CD8-positive, alpha-beta memory T cell (primary cell): ENCODE measurements around the gene TMEM53. TPM values are rescaled to one million over a fixed set of nuclear protein-coding genes. Genes with fewer than 3 reads are reported as not detected.

Experiments used
- CTCF ChIA-PET: fragments of 350-600 bp; sonication (Branson Sonifier 250); formaldehyde crosslinking; loops from one replicate; lab custom pipeline; 2021; ENCODE audit warnings: antibody characterized with exemption; lab: Charles Lee
- POLR2A ChIA-PET: fragments of 350-600 bp; sonication (Branson Sonifier 250); formaldehyde crosslinking; loops from one replicate; lab custom pipeline; 2021; ENCODE audit warnings: antibody characterized with exemption; lab: Charles Lee
- DNase-seq, 5 donors: peaks; one replicate each; pipeline versions ENCODE4 v3.0.0 to v3.0.0-alpha.2; 2020 to 2022; ENCODE audit warnings: mixed read lengths in 1 of 5
- H3K27ac ChIP-seq: one replicate; pipeline ENCODE4 v1.7.0; 2013; ENCODE audit warnings: low read depth, mild to moderate bottlenecking, low read length, moderate library complexity
- H3K27me3 ChIP-seq: 2 replicates; pipeline ENCODE4 v1.7.0; 2013; ENCODE audit warnings: low read length, mild to moderate bottlenecking; ENCODE audit not compliant: insufficient read depth, poor library complexity, severe bottlenecking
- H3K36me3 ChIP-seq: 2 replicates; pipeline ENCODE4 v1.7.0; 2013; ENCODE audit warnings: mild to moderate bottlenecking, low read length, moderate library complexity; ENCODE audit not compliant: insufficient read depth
- H3K4me1 ChIP-seq: 2 replicates; pipeline ENCODE4 v1.7.0; 2013; ENCODE audit warnings: mild to moderate bottlenecking, low read length, moderate library complexity; ENCODE audit not compliant: insufficient read depth
- H3K4me3 ChIP-seq: 2 replicates; pipeline ENCODE4 v1.7.0; 2013; ENCODE audit warnings: mild to moderate bottlenecking, low read length
- H3K9me3 ChIP-seq: 2 replicates; pipeline ENCODE4 v1.7.0; 2013; ENCODE audit warnings: mild to moderate bottlenecking, low read length
- H3K27ac Mint-ChIP-seq, 8 donors: one replicate each; pipeline ENCODE4 v1.8.0; 2020 to 2021; ENCODE audit warnings: mixed read lengths in 8 of 8, mild to moderate bottlenecking in 6 of 8, inconsistent platforms in 3 of 8, moderate library complexity in 3 of 8
- H3K27me3 Mint-ChIP-seq, 2 donors: one replicate each; pipeline ENCODE4 v1.8.0; 2020 to 2021; ENCODE audit warnings: mixed read lengths in 2 of 2, mild to moderate bottlenecking in 1 of 2, moderate library complexity in 1 of 2
- H3K36me3 Mint-ChIP-seq, 3 donors: one replicate each; pipeline ENCODE4 v1.8.0; 2020 to 2021; ENCODE audit warnings: mixed read lengths in 3 of 3, inconsistent platforms in 1 of 3, mild to moderate bottlenecking in 1 of 3
- H3K4me1 Mint-ChIP-seq, 3 donors: one replicate each; pipeline ENCODE4 v1.8.0; 2020 to 2021; ENCODE audit warnings: mixed read lengths in 3 of 3, inconsistent platforms in 1 of 3, mild to moderate bottlenecking in 1 of 3
- H3K4me3 Mint-ChIP-seq, 7 donors: one replicate each; pipeline ENCODE4 v1.8.0; 2020 to 2021; ENCODE audit warnings: mixed read lengths in 7 of 7, mild to moderate bottlenecking in 6 of 7, moderate library complexity in 4 of 7, inconsistent platforms in 2 of 7
- H3K9me3 Mint-ChIP-seq, 5 donors: one replicate each; pipeline ENCODE4 v1.8.0; 2020 to 2022; ENCODE audit warnings: mixed read lengths in 5 of 5, mild to moderate bottlenecking in 3 of 5, moderate library complexity in 2 of 5, inconsistent platforms in 1 of 5
- polyA plus RNA-seq: library from polyadenylated mRNA; unstranded; fragments of 300-500 nt; fragmentation: Illumina TruSeq; gene quantifications from one replicate; pipeline ENCODE4 v1.2.3, GENCODE V29; 2021
- total RNA-seq, 2 experiments: library from RNA; stranded (reverse); gene quantifications; one replicate each; pipeline ENCODE4 v1.2.3, GENCODE V29; 2021

Gene TMEM53
- total RNA-seq (1 to 10 TPM; 2.3 to 2.5 TPM), polyA plus RNA-seq (7.1 TPM)

DNA sequence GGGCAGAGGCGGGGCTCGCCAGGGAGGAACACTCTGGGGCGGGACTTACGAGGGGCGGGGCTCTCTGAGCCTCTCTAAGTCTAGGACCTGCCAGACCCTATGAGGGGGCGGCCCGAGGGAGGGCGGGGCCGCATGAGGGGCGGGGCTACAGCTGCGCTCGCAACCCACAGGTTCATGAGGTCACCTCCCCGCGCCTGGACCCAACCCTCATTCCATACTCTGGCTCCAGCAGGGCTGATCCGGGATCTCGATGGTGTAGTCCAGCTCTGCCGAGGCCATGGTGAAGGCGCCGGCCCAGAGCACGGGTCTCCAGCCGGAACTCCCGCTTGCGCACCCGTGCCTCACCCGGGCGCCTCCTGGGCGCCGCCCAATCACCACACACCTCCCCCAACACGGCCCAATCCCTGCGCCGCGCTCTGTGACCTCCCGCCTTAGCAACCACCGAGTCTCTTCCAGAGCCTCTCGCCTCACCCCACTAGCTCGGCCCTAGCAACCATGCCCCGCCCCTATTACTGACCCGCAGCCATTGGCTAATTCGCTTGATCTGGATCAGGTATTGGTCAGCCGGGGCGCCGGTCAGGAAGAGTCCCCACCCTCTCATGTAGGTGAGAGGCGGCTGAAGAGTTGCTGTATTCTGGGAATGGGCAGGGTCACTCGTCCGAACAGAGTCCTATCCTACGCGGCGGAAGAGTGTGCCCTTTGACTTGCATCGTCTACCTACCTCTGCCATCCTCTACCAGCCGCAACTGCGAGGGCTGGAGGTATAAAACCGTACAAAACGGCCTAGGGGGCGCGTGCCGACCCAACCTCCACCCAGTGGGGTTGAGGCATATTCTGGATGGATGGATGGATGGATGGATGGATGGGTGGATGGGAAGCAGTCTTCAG lies at the start of gene TMEM53, which contains the start of gene ARMH1:
TMEM53 (minus strand) TSS at position 369 of the 888 bp plus-strand sequence; CDS start at position 279, 90 bp downstream.
ARMH1 (plus strand) TSS at position 602 of the 888 bp plus-strand sequence. CDS start 14,984 bp downstream, outside the sequence.
- Histone ChIP-seq H3K9me3 (no peaks in the 10 kb centered on the region), H3K4me3 (peak within 1 kb of the TSS; percentile 90), H3K27ac (peak within 1 kb of the TSS; percentile 93), H3K36me3 (no peaks in the 10 kb centered on the region), H3K4me1 (peaks cover 13% of the 10 kb centered on the region), H3K27me3 (no peaks in the 10 kb centered on the region)
- Mint-ChIP-seq H3K4me1 (peaks cover 17 to 26% (median 25%) of the 10 kb centered on the region in 3 donors), H3K27ac (peak within 1 kb of the TSS; percentile 82 to 98 (median 92)), H3K27me3 (no peaks in the 10 kb centered on the region), H3K9me3 (no peaks in the 10 kb centered on the region), H3K4me3 (peak within 1 kb of the TSS; percentile 83 to 96 (median 90)), H3K36me3 (peaks cover 0 to 4% (median 0%) of the 10 kb centered on the region in 3 donors)
- CTCF ChIA-PET = interaction anchor here (1.0 to 4.9 kb wide), 7 partner anchors 11 to 819 kb away, joined by 3 to 33 read pairs (median 5); no protein-coding TSS in a partner anchor
- peak; percentile 95 to 97 (median 96) for DNase-seq
- POLR2A ChIA-PET = interaction anchor here (0.6 to 2.5 kb wide), 7 partner anchors 10 to 1024 kb away, joined by 3 to 19 read pairs (median 5); partner anchors contain the start of genes KDM4A and NASP

DNA sequence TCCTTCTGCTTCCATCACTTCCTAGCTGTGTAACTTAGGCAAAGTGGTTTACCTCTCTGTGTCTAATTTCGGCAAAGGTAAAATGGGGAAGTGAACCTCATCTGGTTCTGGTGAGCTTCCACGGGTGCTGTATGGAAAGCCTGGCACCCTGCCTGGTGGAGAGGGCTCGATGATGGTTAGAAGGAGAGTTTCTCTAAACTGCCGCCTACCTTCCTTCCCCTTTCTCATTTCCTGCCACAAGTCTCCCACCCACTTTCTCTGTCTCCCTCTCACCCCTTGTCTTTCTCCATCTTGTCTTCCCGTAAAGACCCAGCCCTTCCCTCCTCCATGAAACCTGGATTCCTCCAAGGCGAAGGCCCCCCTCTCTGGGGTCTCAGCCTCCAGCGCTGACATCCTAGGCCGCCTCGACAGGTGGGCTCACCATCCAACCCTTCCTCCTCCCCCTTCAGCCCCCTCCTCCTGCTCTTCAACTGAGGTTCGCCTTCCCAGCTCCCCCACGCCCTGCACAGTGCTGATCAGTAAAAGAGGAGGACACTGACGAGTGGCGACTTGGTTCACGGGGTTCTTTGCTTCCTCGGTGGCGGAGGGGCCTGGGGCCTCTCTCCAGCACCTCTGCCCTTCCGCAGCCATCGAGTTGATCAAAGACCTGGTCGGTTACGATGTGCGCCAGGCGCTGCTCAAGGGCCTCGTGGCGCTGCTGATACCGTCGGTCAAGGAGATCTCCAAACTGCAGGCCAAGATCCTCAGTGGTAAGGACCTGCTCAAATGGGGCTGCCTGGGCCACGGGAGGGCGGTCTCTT lies 49.4 kb upstream of the TMEM53 start:
- Histone ChIP-seq H3K27ac (no peak overlapping the region), H3K4me1 (peaks cover 48% of the 10 kb centered on the region), H3K9me3 (no peaks in the 10 kb centered on the region), H3K4me3 (peak overlapping the region; percentile 39), H3K36me3 (no peaks in the 10 kb centered on the region), H3K27me3 (no peaks in the 10 kb centered on the region)
- CTCF ChIA-PET = interaction anchor here (2.6 kb wide), 1 partner anchor 7 kb away, joined by 21 read pairs; the partner anchor contains the start of gene RNU5D-1
- H3K4me3 Mint-ChIP-seq = peak overlapping the region; percentile 70 to 90 (median 82)
- POLR2A ChIA-PET = interaction anchor here (0.8 kb wide), 1 partner anchor 1073 kb away, joined by 3 read pairs; no protein-coding TSS in a partner anchor
- H3K4me1 Mint-ChIP-seq = peaks cover 41 to 66% (median 43%) of the 10 kb centered on the region in 3 donors
- H3K36me3 Mint-ChIP-seq = peaks cover 0 to 4% (median 1%) of the 10 kb centered on the region in 3 donors
- H3K27ac Mint-ChIP-seq = peak overlapping the region; percentile 79 to 99 (median 92)
- DNase-seq = peak in 2 of 5 donors; percentile 44 to 50
- no peaks in the 10 kb centered on the region for H3K27me3 Mint-ChIP-seq
- H3K9me3 Mint-ChIP-seq = no peaks in the 10 kb centered on the region

DNA sequence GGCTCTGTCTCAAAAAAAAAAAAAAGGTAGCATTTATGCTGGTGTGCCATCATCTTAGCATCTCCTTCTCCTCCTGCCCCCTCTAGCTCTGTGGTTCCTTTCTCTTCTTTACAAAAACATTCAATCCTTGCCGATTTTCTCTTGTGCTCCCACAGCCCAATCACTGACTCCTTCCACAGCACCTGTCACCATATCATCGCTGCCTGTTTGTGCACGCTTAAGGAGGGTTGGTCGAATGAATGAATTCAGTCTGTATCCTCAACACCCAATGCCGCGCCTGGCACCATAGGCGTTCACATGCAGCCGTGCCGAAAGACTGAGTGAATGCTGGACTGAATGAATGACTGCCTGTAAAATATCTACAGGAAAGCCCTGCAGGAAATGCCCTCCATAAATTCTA lies 48.8 kb upstream of the TMEM53 start:
- peak in 1 of 5 donors; percentile 30 for DNase-seq
- peaks cover 43 to 70% (median 46%) of the 10 kb centered on the region in 3 donors for H3K4me1 Mint-ChIP-seq
- no peaks in the 10 kb centered on the region for H3K27me3 Mint-ChIP-seq
- POLR2A ChIA-PET = interaction anchor here (0.6 to 0.8 kb wide), 2 partner anchors 356 to 1073 kb away, joined by 3 read pairs; no protein-coding TSS in a partner anchor
- H3K36me3 ChIP-seq = no peaks in the 10 kb centered on the region
- peak overlapping the region; percentile 39 for H3K4me3 ChIP-seq
- CTCF ChIA-PET = interaction anchor here (0.6 to 2.6 kb wide), 2 partner anchors 8 to 47 kb away, joined by 3 to 21 read pairs; partner anchors contain the start of gene RNU5D-1
- no peak overlapping the region for H3K27ac ChIP-seq
- H3K9me3 Mint-ChIP-seq = no peaks in the 10 kb centered on the region
- H3K36me3 Mint-ChIP-seq = peaks cover 0 to 4% (median 1%) of the 10 kb centered on the region in 3 donors
- peak overlapping the region; percentile 70 to 90 (median 82) for H3K4me3 Mint-ChIP-seq
- H3K4me1 ChIP-seq = peaks cover 49% of the 10 kb centered on the region
- H3K27me3 ChIP-seq = no peaks in the 10 kb centered on the region
- H3K27ac Mint-ChIP-seq = peak overlapping the region; percentile 79 to 99 (median 92)
- no peaks in the 10 kb centered on the region for H3K9me3 ChIP-seq

DNA sequence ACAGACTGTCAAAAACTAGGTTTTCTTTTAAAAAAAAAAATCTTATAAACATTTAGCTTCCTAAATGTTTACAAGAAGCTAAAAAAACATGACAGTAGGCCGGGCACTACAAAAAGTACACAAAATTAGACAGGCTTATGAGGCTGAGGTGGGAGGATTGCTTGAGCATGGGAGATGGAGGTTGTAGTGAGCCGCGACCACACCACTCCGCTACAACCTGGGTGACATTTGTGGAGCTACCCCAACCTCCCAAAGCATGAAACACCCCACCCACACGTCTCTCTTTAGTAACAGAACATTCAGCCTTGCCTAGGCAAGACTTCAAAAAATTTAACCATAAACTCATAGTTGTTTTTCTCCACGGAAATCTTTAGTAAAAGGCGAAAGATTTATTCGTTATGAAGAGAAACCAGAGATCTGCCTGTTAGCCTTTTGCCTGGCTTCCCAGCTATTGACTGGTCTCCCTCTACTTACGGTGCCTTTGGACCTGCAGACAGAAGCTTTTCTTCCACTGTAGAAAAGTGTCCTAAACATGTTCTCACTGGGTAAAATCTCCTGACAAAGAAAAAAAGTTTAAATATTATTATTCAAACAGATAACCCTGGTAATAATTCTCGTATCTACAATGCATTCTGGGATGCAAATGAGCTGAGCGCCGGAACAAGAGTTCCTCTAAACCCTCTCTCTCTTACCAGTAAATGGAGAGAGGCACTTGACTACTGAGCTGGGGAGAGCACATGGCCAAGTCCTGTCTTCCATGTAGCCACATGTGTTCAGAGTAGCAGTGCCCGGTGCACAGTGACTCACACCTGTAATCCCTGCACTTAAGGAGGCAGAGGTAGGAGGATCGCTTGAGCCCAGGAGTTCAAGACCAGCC lies 47.4 kb upstream of the TMEM53 start:
- no peaks in the 10 kb centered on the region for H3K9me3 ChIP-seq
- POLR2A ChIA-PET = interaction anchor here (0.6 to 1.9 kb wide), 16 partner anchors 9 to 964 kb away, joined by 3 to 49 read pairs (median 4); partner anchors contain the start of genes ARMH1, EIF2B3, GPBP1L1 and HECTD3
- no peaks in the 10 kb centered on the region for H3K27me3 ChIP-seq
- Mint-ChIP-seq H3K27me3 (no peaks in the 10 kb centered on the region), H3K4me3 (peak overlapping the region; percentile 44 to 85 (median 73)), H3K27ac (peak overlapping the region; percentile 81 to 97 (median 94)), H3K9me3 (no peaks in the 10 kb centered on the region), H3K36me3 (peaks cover 0 to 4% (median 0%) of the 10 kb centered on the region in 3 donors), H3K4me1 (peaks cover 50 to 77% (median 58%) of the 10 kb centered on the region in 3 donors)
- no peaks in the 10 kb centered on the region for H3K36me3 ChIP-seq
- DNase-seq = peak; percentile 38 to 82 (median 75)
- CTCF ChIA-PET = interaction anchor here (0.8 to 2.6 kb wide), 10 partner anchors 9 to 582 kb away, joined by 3 to 21 read pairs (median 4); partner anchors contain the start of genes HECTD3, PLK3, RNU5D-1 and RPS8
- peak overlapping the region; percentile 69 for H3K27ac ChIP-seq
- H3K4me1 ChIP-seq = peaks cover 56% of the 10 kb centered on the region
- no peak overlapping the region for H3K4me3 ChIP-seq

DNA sequence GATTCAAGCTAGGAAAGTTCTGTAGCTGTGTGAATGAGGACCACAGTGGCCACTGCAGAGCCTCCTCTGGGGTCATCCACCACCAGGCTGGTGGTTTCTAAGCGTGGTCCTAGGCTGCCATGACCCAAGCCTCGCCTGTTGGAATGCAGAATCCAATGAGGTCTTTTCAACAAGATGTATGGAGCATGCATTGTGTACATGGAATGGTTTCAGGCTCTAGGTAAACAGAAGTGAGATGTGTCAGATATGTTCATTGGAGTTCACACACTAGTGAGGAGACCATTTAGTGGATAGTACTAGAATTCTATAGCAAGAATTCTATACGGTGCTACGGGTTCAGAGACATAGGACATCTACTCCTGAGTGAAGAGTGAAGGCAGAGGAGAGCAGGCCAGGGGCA lies 46.0 kb upstream of the TMEM53 start:
- H3K9me3 Mint-ChIP-seq = no peaks in the 10 kb centered on the region
- no peaks in the 10 kb centered on the region for H3K27me3 Mint-ChIP-seq
- H3K27ac Mint-ChIP-seq = peak overlapping the region; percentile 63 to 97 (median 90)
- no peaks in the 10 kb centered on the region for H3K9me3 ChIP-seq
- no peaks in the 10 kb centered on the region for H3K27me3 ChIP-seq
- ChIA-PET CTCF (interaction anchor here (9.5 kb wide), 1 partner anchor 9 kb away, joined by 89 read pairs; the partner anchor contains the start of gene RNU5D-1), POLR2A (interaction anchor here (0.7 to 1.9 kb wide), 5 partner anchors 9 to 291 kb away, joined by 3 to 6 read pairs (median 5); partner anchors contain the start of genes ARMH1, EIF2B3, HECTD3 and TMEM53)
- peaks cover 0 to 1% (median 0%) of the 10 kb centered on the region in 3 donors for H3K36me3 Mint-ChIP-seq
- no peak for DNase-seq
- H3K36me3 ChIP-seq = no peaks in the 10 kb centered on the region
- no peak overlapping the region for H3K4me3 ChIP-seq
- H3K4me1 Mint-ChIP-seq = peaks cover 57 to 81% (median 71%) of the 10 kb centered on the region in 3 donors
- no peak overlapping the region for H3K27ac ChIP-seq
- peak overlapping the region in 4 of 7 donors; percentile 3 to 73 (median 62) for H3K4me3 Mint-ChIP-seq
- peaks cover 62% of the 10 kb centered on the region for H3K4me1 ChIP-seq

DNA sequence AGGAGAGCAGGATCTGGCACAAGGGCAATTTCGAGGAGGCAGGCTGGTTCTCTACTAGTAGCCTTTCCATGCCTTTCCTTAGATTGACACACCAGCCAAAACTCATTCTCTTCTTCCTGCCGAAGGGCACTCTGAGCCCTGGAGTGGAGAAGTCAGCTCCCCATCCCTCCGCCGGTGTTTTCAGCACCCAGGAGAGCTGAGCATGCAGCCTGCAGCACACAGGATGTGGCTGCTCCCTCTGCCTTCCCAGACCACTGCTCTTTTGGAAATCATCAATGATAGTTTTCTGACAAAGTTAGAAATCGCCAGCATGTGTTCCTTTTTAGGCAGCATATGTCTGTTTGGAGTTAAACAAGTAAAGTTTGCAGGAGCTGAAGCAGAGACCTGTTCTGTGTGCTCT lies 45.0 kb upstream of the TMEM53 start:
- CTCF ChIA-PET = interaction anchor here (9.5 kb wide), 1 partner anchor 10 kb away, joined by 89 read pairs; the partner anchor contains the start of gene RNU5D-1
- H3K9me3 ChIP-seq = no peaks in the 10 kb centered on the region
- H3K36me3 ChIP-seq = no peaks in the 10 kb centered on the region
- no peaks in the 10 kb centered on the region for H3K9me3 Mint-ChIP-seq
- no peak for DNase-seq
- no peaks in the 10 kb centered on the region for H3K27me3 Mint-ChIP-seq
- H3K27me3 ChIP-seq = no peaks in the 10 kb centered on the region
- H3K4me1 ChIP-seq = peaks cover 70% of the 10 kb centered on the region
- no peak overlapping the region for H3K27ac ChIP-seq
- peak overlapping the region in 1 of 7 donors; percentile 68 for H3K4me3 Mint-ChIP-seq
- peaks cover 61 to 80% (median 77%) of the 10 kb centered on the region in 3 donors for H3K4me1 Mint-ChIP-seq
- no peak overlapping the region for H3K4me3 ChIP-seq
- H3K36me3 Mint-ChIP-seq = no peaks in the 10 kb centered on the region
- POLR2A ChIA-PET = interaction anchor here (0.6 to 1.0 kb wide), 2 partner anchors 291 to 1692 kb away, joined by 3 to 4 read pairs; partner anchors contain the start of gene HECTD3
- peak overlapping the region in 3 of 8 donors; percentile 27 to 86 (median 71) for H3K27ac Mint-ChIP-seq
